HG03196 (cell line): ENCODE results near the gene ANKRD10.

Experiments
- ATAC-seq: cut with Tn5 transposase; IDR thresholded peaks from one replicate; pipeline ENCODE4 v1.9.1; 2021; ENCODE audit not compliant: unreplicated experiment

ANKRD10 gene

GRCh38 chr13:110944968-110945927 is 30.4 kb upstream of the ANKRD10 start:
- no peak for ATAC-seq

DNA sequence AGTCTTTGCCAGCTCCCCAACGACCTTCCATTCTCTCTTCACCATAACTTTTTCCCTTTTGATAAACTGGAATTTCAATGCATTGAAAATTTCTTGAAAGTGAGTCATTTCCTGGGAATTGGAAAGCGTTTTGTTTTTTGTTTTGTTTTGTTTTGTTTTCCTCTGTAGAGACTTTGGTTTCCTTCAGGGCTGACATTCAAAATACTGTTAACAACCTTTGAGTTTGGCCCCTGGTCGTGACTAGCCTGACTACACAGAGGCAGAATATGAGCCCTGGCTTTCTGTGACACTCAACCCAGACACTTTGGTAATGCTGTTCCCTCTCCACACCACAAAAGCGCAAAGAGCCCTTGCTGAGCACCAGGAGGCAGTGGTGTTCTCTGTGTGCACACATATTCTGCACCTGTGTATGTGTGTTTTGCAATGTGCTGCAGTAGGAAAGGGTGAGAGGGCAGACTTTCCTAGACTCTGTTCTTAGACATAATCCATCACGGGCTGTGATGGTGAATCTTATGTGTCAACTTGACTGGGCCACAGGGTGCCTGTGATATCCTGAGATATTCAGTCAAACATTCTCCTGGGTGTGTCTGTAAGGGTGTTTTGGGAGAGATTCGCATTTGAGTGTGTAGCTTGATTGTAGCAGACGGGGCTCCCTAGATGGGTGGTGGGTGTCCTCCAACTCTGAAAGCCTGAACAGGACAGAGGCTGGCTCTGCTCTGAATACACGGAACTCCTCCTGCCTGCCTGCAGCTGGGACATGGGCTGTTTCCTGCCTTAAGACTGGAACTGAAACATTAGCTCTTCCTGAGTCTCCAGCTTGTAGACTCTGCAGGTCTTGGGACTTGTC is 29.5 kb upstream of the ANKRD10 start:
- ATAC-seq, result no peak

DNA sequence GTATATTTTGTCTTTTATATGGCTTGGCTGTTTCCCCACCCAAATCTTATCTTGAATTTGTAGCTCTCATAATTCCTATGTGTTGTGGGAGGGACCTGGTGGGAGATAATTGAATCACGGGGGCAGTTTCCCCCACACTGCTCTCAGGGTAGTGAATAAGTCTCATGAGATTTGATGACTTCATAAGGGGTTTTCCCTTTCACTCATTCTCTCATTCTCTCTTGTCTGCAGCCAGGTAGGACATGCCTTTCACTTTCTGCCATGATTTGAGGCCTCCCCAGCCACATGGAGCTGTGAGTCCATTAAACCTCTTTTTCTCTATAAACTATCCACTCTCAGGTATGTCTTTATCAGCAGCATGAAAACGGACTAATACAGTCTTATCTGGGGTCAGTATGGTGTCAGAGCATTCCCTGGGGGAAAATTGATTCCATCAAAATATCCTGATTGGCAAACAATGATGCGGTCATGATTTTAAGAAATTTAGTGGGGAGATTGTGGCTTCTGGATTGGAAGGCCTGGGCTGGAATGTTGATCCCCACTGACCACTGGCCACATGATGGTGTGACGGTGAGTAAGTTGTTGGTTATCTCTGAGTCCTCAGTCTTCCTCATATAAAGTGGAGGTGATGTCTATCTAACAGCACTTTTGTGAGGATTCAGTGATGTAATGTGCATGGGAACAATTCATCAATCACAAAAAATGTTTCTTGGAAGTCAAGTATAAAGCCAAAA is 27.5 kb upstream of the ANKRD10 start:
- ATAC-seq, result peak; percentile 63

- no peak for ATAC-seq
Measured at GRCh38 chr13:110938662-110939421, 24.0 kb upstream of the ANKRD10 start.

GRCh38 chr13:110937511-110938285 is 22.8 kb upstream of the ANKRD10 start:
- ATAC-seq, result no peak

DNA sequence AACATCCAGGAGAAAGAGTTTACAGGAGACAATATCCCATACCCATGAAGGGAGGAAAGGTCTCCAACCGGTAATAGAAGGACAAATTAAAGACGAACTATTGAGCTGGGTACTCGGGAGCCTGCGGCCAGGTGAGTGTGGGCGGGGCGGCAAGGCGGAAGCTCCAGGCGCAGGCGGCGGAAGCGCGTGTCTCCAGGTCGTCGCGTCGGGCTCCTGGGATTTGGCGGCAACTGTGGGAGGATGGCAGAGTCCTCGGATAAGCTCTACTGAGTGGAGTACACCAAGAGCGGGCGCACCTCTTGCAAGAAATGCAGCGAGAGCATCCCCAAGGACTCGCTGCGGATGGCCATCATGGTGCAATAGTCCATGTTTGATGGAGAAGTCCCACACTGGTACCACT is 21.6 kb upstream of the ANKRD10 start:
- ATAC-seq, result no peak

GRCh38 chr13:110932588-110932987 is 17.7 kb upstream of the ANKRD10 start:
- ATAC-seq, result no peak

- ATAC-seq, result no peak
Measured at GRCh38 chr13:110929104-110929777, 14.4 kb upstream of the ANKRD10 start.

DNA sequence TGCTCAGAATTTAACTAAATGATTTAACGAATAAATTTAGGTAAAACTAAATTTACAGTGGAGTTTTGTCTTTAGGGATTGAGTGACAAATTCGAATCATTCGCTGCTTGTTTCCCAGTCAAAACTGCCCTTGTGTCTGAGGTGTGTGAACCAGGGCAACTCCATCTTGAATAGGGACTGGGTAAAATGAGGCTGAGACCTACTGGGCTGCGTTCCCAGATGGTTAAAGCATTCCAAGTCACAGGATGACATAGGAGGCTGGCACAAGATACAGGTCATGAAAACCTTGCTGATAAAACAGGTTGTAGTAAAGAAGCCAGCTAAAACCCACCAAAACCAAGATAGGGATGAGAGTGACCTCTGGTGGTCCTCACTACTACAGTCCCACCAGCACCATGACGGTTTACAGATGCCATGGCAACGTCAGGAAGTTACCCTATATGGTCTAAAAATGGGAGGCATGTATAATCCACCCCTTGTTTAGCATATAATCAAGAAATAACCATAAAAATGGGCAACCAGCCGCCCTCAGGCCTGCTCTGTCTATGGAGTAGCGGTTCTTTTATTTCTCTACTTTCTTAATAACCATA is 10.2 kb upstream of the ANKRD10 start:
- no peak for ATAC-seq

GRCh38 chr13:110924639-110924934 is 9.7 kb upstream of the ANKRD10 start:
- ATAC-seq, result no peak

- ATAC-seq, result no peak
Measured at GRCh38 chr13:110923777-110924638, 9.1 kb upstream of the ANKRD10 start.

DNA sequence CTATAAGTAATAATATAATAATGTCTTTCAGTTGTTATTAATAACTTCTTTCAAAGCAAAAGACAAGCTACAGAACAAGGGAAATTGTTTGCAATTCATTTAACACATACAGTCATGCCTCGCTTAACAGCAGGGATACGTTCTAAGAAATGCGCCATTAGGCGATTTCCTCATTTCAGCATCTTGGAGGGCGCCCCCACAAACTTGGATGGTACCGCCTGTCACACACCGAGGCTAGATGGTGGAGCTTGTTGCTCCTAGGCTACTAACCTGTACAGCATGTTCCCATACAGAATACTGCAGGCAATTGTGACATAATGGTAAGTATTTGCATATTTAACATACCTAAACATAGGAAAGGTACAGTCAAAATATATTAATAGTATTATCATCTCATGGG is 8.2 kb upstream of the ANKRD10 start:
- no peak for ATAC-seq

- ATAC-seq, result no peak
Measured at GRCh38 chr13:110922506-110922905, 7.6 kb upstream of the ANKRD10 start.

- no peak for ATAC-seq
Measured at GRCh38 chr13:110921695-110922094, 6.8 kb upstream of the ANKRD10 start.

DNA sequence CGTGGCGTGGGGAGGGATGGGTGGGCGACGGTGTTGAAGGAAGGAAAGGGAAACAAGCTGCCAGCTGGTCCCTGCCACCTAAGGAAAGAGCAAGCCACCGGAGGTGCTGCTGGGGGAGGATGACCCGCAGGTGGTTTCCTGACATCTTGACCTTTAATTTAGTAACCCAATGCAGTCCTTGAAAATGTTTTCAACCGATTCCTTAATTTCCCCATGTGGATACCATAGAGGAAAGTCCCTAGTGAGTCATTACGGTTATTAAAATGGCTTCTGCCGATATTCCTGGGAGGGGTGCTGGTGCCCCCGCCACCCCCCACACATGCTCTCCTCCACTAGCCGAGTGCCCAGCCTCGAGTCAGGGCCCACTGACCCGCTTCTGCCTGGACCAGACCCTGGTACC is 6.3 kb upstream of the ANKRD10 start:
- no peak for ATAC-seq

DNA sequence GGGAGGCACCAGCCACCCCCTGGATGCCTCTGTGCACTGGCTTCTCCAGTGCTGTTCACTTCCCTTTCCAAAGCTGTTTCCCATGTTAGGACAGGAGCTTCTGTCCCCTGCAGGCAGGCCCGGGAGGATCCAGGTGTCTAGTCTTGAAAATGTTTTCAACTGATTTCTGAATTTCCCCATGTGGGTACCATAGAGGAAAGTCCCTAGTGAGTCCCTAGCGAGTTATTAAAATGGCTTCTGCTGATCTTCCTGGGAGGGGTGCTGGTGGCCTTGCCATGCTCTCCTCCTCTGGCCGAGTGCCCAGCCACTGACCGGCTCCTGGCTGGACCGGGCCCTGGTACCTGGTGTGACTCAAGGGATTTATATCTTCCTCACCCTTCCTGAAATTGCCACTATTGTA is 5.2 kb upstream of the ANKRD10 start:
- no peak for ATAC-seq

- ATAC-seq, result no peak
Measured at GRCh38 chr13:110916301-110917142, 1.7 kb upstream of the ANKRD10 start.
